ENCODE measurements around the gene MED4.

DNA sequence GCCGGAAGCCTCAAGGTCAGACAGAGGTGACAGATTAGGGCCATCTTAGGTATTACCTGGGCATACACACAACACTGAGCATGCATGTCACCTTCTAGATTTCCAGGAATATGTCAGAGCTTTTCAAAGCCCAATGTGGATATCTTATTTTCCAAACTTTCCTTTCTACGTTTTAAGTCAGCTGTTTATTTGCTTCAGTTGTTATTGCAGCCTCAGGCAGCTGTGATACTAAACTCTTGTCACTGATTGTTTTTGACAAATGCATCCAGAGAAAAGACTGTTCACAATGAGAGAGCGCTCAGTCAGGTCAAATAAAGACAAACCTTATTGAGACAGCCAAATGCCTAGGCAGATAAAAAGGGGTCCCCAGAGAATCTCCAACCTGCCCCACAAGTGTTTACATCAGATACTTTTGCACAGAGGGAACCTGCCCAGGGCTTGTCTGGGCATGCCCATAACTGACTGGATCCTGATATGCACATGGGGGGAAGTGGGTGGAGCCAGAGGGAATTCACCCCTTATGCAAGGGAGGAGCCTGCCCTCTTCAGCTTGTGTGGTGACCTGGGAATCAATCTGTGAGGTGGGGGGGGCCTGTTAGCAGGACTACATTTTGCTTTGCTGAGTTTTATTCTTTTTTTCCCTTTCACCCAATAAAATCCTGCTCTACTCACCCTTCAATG lies 28.5 kb downstream of the MED4 start:
- TF ChIP-seq POLR2A (IDR thresholded peaks at IDR 0.05; ENCODE audit: low read length): peak; percentile 17
- TF ChIP-seq GATA1 (IDR thresholded peaks at IDR 0.05; ENCODE audit: low read depth, low read length): no peak

All from erythroblast (primary cell).